IPS DF 4.7 (cell line): Measurements from ENCODE around the gene PREPL.
"Not testable (repeated sequence)": the region's sequence is repeated elsewhere in the genome, so short reads cannot be mapped to it uniquely, and the experiment has no call there.

Experiments
- DNase-seq: peaks from one replicate; pipeline ENCODE4 v3.0.0-alpha.2; 2013; ENCODE audit warnings: low spot score; ENCODE audit errors: extremely low read depth

PREPL gene

DNA sequence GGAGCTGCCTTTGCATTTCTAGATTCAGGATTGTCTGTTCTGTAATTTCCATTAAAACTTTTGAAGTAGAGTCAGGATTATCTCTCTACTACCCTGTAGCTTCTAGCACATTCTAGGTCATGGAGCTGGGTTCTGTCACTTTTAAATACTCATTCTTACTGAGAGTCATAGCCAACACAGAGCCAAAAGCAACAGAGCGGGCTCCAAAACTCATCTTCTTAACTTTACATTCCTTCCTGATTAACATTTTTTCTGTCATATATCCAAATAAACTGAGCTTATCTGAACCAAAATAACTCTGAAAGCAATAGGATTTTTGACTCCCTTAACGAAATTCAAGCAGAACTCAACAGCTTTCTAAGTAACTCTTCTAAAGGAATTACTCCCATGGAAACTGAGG is 12.9 kb downstream of the PREPL start:
- DNase-seq: no peak

- DNase-seq: no peak
These were observed 13.8 kb downstream of the PREPL start for GRCh38 chr2:44347526-44347925.

DNA sequence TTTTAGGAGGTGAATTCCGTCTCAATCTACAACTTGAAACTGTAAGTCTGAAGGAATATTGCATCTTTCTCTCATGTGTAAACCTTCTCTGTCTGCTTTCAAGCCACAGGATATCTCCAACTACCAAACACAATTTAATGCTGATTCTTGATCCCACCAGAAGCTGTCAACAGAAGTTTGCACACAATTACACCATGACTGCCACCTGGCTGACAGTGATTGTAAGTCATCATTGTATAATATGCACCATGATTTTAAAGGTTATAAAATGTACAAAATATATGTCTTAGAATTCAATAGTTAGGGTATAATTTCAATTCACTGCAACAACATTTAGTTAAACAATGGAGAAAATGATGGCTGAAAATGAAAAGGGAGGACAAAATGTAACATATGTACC is 18.4 kb downstream of the PREPL start:
- DNase-seq: no peak

- DNase-seq: no peak
These were observed 25.3 kb downstream of the PREPL start for GRCh38 chr2:44335806-44336538.

DNA sequence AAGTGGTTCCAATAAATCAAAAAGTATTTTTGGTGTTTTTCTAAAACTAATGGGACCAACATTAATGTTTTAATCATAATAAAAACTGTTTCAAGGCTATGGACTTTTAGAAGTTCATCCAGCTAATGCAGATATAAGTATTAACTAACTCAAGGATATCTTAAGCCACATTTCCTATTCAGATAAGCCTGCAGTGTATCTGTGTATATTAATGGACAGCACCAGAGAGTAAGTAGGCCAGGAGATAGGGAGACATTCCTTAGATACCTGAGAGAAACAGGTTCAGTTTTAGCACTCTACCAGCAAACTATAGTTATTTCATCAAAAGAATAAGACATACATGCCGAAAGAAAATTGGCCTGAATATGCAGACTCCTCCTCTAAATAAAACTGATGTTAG is 27.3 kb downstream of the PREPL start:
- DNase-seq: no peak

DNA sequence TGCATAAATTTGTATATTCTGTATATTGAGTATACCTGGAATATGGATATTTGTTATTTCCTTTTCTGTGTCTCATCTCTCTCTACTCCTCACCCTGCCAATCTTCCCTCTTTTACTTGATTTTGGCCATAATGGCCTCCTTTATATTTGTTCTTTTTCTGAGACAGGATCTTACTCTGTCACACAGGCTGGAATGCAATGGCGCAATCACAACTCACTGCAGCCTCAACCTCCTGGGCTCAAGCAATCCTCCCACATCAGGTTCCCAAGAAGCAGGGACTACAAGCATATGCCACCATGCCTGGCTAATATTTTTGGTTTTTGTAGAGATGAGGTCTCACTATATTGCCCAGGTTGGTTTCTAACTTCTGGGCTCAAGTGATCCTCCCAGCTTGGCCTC is 30.5 kb downstream of the PREPL start:
- no peak for DNase-seq

DNA sequence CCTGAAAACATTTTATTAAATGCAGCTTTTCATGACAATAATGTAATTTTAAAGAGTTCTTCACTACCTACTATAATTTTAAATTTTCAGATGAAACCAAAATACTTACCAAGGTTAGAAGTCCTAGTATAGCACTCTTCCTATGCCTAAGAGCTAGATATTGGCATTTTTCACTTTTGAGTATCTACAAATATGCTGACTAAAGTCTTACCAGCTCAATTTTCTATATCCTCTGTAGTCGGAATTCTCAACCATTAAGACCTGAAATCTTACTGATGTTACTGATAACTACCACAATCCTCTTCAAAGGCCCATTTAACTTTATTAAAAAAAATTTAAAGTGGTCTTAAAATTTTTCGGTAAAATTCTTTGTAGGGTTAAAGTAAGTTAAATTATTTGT is 32.0 kb downstream of the PREPL start:
- no peak for DNase-seq

GRCh38 chr2:44328750-44329149 is 32.5 kb downstream of the PREPL start:
- no peak for DNase-seq

GRCh38 chr2:44326548-44327264 is 34.6 kb downstream of the PREPL start:
- DNase-seq: no peak

GRCh38 chr2:44325897-44326296 is 35.4 kb downstream of the PREPL start:
- no peak for DNase-seq

DNA sequence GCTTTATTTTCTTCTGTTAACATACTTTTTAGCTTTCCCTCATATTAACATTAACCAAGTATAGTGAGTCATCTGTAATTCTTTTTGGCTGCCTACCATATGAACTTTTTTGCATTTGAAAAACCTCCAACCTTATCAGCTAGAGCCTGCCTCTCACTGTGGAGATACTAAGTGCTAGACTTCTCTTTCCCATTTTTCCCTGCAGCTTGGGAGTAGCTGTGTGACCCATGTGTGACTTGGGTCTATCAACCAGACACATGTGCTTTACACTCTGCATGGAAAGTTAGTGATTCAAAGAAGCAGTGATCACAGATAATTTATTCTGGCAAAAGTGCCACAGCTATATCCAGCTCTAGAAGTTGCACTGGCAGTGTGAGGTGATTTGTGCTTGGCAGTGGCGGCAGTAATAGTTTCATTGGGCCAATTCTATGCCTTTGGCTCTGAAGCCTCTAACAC is 36.3 kb downstream of the PREPL start:
- DNase-seq: no peak

DNA sequence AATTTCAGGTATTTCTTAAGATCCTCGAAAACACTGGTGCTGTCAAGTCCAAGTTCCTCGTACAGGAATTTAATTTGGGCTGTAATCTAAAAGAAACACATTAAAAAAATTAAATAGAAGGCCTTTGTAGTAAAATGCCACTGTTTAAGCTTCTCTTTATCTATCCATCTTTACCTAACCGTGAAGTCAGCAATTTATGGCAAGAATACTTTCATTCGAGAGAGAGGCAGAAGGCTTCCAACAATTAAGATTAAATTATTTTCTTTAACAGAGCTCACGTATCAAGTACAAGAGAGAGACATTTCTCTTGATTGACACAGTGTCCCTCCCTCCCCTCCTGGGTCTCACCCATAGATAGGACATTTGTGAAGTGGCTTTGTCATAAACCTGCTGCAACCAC is 39.9 kb downstream of the PREPL start:
- DNase-seq: no peak

GRCh38 chr2:44320832-44321231 is 40.5 kb downstream of the PREPL start:
- no peak for DNase-seq

DNA sequence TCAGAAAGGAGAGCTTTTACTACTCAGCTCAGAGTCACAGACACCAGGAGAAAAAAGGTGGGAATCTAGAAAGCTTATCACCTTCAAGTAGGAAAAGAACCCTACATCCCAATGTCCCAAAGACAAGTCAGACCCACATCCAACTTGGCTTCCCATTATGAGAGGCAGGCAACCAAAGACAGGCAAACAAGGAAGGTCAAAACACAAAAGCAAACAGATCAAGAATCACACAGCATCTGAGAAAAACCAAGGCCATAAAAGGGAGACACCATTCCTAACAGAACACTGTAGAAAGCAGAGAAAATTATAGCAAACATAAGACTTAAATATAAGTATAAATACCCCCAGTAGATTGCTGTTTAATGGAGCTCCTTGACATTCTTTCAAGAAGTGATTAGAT is 45.3 kb downstream of the PREPL start:
- DNase-seq: no peak

- DNase-seq: no peak
These were observed 46.9 kb downstream of the PREPL start for GRCh38 chr2:44314362-44314761.

- DNase-seq: no peak
These were observed 51.0 kb downstream of the PREPL start for GRCh38 chr2:44310287-44310686.

DNA sequence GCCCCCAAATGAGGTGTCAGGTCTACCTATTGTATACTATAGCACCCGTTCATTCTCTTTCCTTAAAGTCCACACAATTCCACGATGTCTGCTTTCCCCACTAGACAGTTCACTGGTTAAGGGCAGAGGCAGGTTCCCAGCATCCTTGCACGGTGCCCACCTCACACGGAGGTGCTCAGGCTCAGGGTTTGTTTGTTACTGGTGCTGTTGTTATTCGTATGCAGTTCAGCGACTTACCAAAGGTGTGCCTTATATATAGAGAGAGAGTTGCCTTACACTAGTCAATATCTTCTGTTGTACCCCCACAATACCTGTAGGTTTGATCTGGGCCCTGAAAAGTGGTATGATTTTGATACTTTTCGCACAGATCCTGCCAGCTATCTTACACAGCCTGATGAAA is 55.4 kb downstream of the PREPL start:
- DNase-seq: no peak

DNA sequence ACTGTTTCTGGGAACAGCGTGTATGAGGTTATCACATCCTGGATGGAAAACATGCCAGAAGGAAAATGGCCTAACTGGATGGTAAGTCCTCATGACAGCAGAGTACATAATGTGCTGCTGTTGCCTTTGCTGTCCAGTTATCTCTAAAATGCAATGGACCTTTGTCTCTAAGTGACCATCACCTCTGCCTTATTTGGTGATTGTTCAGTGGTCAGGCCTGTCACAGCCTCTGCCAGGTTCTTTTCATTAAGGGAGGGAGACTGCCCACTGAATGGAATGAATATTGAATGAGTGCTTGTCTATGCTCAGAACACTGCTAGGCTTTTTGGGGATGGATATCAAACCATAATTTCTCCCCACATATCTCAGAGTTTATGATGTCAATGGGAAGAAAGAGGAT is 57.0 kb downstream of the PREPL start:
- no peak for DNase-seq

DNA sequence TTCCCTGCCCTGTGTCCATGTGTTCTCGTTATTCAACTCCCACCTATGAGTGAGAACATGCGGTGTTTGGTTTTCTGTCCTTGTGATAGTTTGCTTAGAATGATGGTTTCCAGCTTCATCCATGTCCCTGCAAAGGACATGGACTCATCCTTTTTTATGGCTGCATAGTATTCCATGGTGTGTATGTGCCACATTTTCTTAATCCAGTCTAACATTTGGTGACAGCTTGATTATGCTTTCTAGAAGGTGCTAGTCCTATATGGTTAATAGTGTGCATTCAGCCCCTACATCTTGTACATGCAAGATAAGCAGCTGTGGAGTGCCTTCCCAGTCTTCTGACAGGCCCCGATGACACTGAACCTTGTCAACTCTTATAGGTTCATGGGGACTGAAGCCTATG is 57.5 kb downstream of the PREPL start:
- DNase-seq: not testable (repeated sequence)

DNA sequence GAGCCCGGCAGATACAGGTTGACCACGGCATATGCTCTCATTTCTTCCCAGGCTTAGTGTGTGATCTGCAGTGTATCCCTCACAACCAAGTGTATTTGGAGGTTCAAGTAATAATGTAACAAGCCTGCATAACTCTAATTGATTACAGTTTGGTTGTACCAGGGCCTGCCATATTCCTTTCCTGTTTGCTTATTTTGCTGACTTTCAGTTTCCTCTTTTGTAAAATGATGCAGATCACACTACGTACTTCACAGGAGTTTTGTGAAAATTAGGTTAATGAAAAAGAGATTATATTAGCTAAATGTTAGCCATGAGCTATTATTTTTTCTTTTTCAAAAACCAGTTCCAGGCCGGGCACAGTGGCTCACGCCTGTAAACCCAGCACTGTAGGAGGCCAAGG is 60.2 kb downstream of the PREPL start:
- DNase-seq: no peak

- no peak for DNase-seq
These were observed 61.7 kb downstream of the PREPL start for GRCh38 chr2:44299635-44300034.

- no peak for DNase-seq
These were observed 63.9 kb downstream of the PREPL start for GRCh38 chr2:44297431-44297830.

DNA sequence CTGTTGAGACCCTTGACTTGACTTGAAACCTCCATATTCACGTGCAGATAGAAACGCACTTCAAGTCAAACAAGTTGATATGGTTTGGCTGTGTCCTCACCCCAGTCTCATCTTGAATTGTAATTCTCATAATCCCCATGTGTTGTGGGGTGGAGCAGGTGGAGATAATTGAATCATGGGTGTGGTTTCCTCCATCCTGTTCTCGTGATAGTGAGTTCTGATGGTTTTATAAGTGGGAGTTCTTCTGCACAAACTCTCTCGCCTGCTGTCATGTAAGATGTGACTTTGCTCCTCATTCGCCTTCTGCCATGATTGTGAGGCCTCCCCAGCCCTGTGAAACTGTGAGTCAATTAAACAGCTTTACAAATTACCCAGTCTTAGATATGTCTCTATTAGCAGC is 64.6 kb downstream of the PREPL start:
- no peak for DNase-seq
